ENCODE data around the gene DENND1C. TPM values are rescaled to one million over a fixed set of nuclear protein-coding genes. Genes with fewer than 3 reads are reported as not detected.

DENND1C gene
- total and polyA plus RNA-seq, 9 of the 15 experiments (the other 6 are each of a cell fraction or from before 2014, with no cell fraction given): 0.03 to 1.2 (median 0.32) TPM; not detected in 1

- TF ChIP-seq PATZ1 (CRISPR knock-in tag; IDR thresholded peaks at IDR 0.05; ENCODE audit: borderline replicate concordance): no peak
- TF ChIP-seq GTF2F1 (IDR thresholded peaks at IDR 0.05; ENCODE audit: low read depth, low read length): no peak
- no peak for TF ChIP-seq MXD1 (CRISPR knock-in tag; IDR thresholded peaks at IDR 0.05; ENCODE audit: borderline replicate concordance, poor library complexity, severe bottlenecking)
- TF ChIP-seq RBM22 (IDR thresholded peaks at IDR 0.05; ENCODE audit: low read depth, low read length, poor library complexity, severe bottlenecking): no peak
Measured at GRCh38 chr19:6423499-6424194, 57.9 kb downstream of the DENND1C start (continued).

Data from K562 (cell line).